Type B pancreatic cell (in vitro differentiated cells): ENCODE results near the gene TBC1D22A. TPM values are rescaled to one million over a fixed set of nuclear protein-coding genes. Genes with fewer than 3 reads are reported as not detected.
A peak's percentile ranks its signal among the peaks of the same experiment; 100 is the strongest.

Experiments used
- DNase-seq: peaks from one replicate; pipeline ENCODE4 v3.0.0; 2021; ENCODE audit warnings: mixed read lengths; ENCODE audit not compliant: unreplicated experiment; ENCODE audit errors: extremely low spot score
- H3K27ac Mint-ChIP-seq: 2 replicates; pipeline ENCODE4 v1.8.0; 2021; ENCODE audit warnings: mild to moderate bottlenecking, mixed read lengths
- H3K27me3 Mint-ChIP-seq: 2 replicates; pipeline ENCODE4 v1.8.0; 2021; ENCODE audit warnings: mixed read lengths
- H3K36me3 Mint-ChIP-seq: 2 replicates; pipeline ENCODE4 v1.8.0; 2021; ENCODE audit warnings: mixed read lengths
- H3K4me1 Mint-ChIP-seq: one replicate; pipeline ENCODE4 v1.8.0; 2021; ENCODE audit warnings: mixed read lengths; ENCODE audit not compliant: unreplicated experiment
- H3K4me3 Mint-ChIP-seq: 2 replicates; pipeline ENCODE4 v1.8.0; 2021; ENCODE audit warnings: mild to moderate bottlenecking, mixed read lengths
- H3K9me3 Mint-ChIP-seq: 2 replicates; pipeline ENCODE4 v1.8.0; 2021; ENCODE audit warnings: mixed read lengths
- CTCF ChIP-seq: fragments of 200-600 bp; sonication (generic); conservative IDR thresholded peaks from 2 replicates; pipeline ENCODE4 v1.5.0; 2021; ENCODE audit warnings: antibody characterized with exemption, mild to moderate bottlenecking
- total RNA-seq: library from RNA; stranded (reverse); gene quantifications from 2 replicates; pipeline ENCODE4 v1.2.1, GENCODE V29; 2021; ENCODE audit warnings: low replicate concordance

The TBC1D22A gene
- total RNA-seq, 1 donor from 2014 or later, result 16.2 TPM

- no peaks in the 10 kb centered on the region for H3K27me3 Mint-ChIP-seq
- no peak for TF ChIP-seq CTCF
Measured at GRCh38 chr22:47023871-47024270, 261.4 kb downstream of the TBC1D22A start.

GRCh38 chr22:47027766-47028165, 265.3 kb downstream of the TBC1D22A start:
- Mint-ChIP-seq H3K27ac (no peak overlapping the region), H3K4me1 (peaks cover 7% of the 10 kb centered on the region), H3K4me3 (no peak overlapping the region), H3K9me3 (no peaks in the 10 kb centered on the region), H3K36me3 (peaks cover 8% of the 10 kb centered on the region), H3K27me3 (no peaks in the 10 kb centered on the region)
- no peak for DNase-seq
- no peak for TF ChIP-seq CTCF

More at GRCh38 chr22:47023871-47024270, 261.4 kb downstream of the TBC1D22A start:
- no peak for DNase-seq
- no peaks in the 10 kb centered on the region for H3K4me1 Mint-ChIP-seq
- H3K9me3 Mint-ChIP-seq, result no peaks in the 10 kb centered on the region
- H3K27ac Mint-ChIP-seq, result peak overlapping the region; percentile 71
- peaks cover 8% of the 10 kb centered on the region for H3K36me3 Mint-ChIP-seq
- no peak overlapping the region for H3K4me3 Mint-ChIP-seq

GRCh38 chr22:47029244-47030074, 267.0 kb downstream of the TBC1D22A start:
- Mint-ChIP-seq H3K4me1 (peaks cover 19% of the 10 kb centered on the region), H3K9me3 (no peaks in the 10 kb centered on the region), H3K36me3 (no peaks in the 10 kb centered on the region), H3K27ac (no peak overlapping the region), H3K27me3 (no peaks in the 10 kb centered on the region), H3K4me3 (no peak overlapping the region)
- DNase-seq, result no peak
- no peak for TF ChIP-seq CTCF

GRCh38 chr22:47030143-47030661, 267.8 kb downstream of the TBC1D22A start:
- Mint-ChIP-seq H3K27me3 (no peaks in the 10 kb centered on the region), H3K4me1 (peaks cover 19% of the 10 kb centered on the region), H3K27ac (no peak overlapping the region), H3K4me3 (no peak overlapping the region), H3K9me3 (no peaks in the 10 kb centered on the region), H3K36me3 (no peaks in the 10 kb centered on the region)
- no peak for DNase-seq
- no peak for TF ChIP-seq CTCF

- H3K27me3 Mint-ChIP-seq, result no peaks in the 10 kb centered on the region
- no peak for DNase-seq
- no peak for TF ChIP-seq CTCF
- no peaks in the 10 kb centered on the region for H3K36me3 Mint-ChIP-seq
- no peaks in the 10 kb centered on the region for H3K9me3 Mint-ChIP-seq
- peaks cover 23% of the 10 kb centered on the region for H3K4me1 Mint-ChIP-seq
- H3K27ac Mint-ChIP-seq, result no peak overlapping the region
- H3K4me3 Mint-ChIP-seq, result no peak overlapping the region
Measured at GRCh38 chr22:47030881-47031627, 268.6 kb downstream of the TBC1D22A start.
